Thyroid gland (tissue), 4 donors: ENCODE results near the gene MAP6. TPM values are rescaled to one million over a fixed set of nuclear protein-coding genes. Genes with fewer than 3 reads are reported as not detected.
A peak's percentile ranks its signal among the peaks of the same experiment; 100 is the strongest.

ENCODE experiments used
- DNase-seq, 2 donors: peaks; one replicate each; pipeline ENCODE4 v3.0.0-alpha.2; 2019
- H3K27ac ChIP-seq, 3 donors: fragments of 200-600 bp; sonication (generic); 1 replicate in 2 of 3; 2 replicates in 1 of 3; pipeline ENCODE4 v1.5.1; 2016 to 2019; ENCODE audit warnings: mild to moderate bottlenecking in 1 of 3, moderate library complexity in 1 of 3
- H3K27me3 ChIP-seq: fragments of 200-600 bp; sonication (generic); one replicate; pipeline ENCODE4 v1.5.1; 2019
- H3K36me3 ChIP-seq, 2 donors: fragments of 200-600 bp; sonication (generic); one replicate each; pipeline ENCODE4 v1.5.1; 2016 to 2019
- H3K4me1 ChIP-seq, 2 donors: fragments of 200-600 bp; sonication (generic); one replicate each; pipeline ENCODE4 v1.5.1; 2017 to 2019
- H3K4me3 ChIP-seq, 3 donors: fragments of 200-600 bp; sonication (generic); replicated peaks in 1 of 3; 1 replicate in 2 of 3; 2 replicates in 1 of 3; pipeline ENCODE4 v1.5.1; 2016; ENCODE audit warnings: mild to moderate bottlenecking in 1 of 3
- H3K9me3 ChIP-seq: fragments of 200-600 bp; sonication (generic); one replicate; pipeline ENCODE4 v1.5.1; 2017
- POLR2A ChIP-seq, 2 donors: fragments of 450-650 bp; IDR thresholded peaks; one replicate each; pipeline ENCODE4 v1.6.1; 2017; ENCODE audit warnings: antibody characterized with exemption in 2 of 2, mild to moderate bottlenecking in 2 of 2, moderate library complexity in 1 of 2
- WGBS, 2 donors: methylation state at CpG; one replicate each; pipeline ENCODE4 v1.1.5; 2017; 5-methylcytosine and 5-hydroxymethylcytosine counted together
- intact Hi-C: fragments of 100-400 bp; cut with DNase I; formaldehyde crosslinking; loops from one replicate; pipeline ENCODE4 v1.15.1; 2023
- total RNA-seq, 4 donors: library from RNA; depleted of rRNA; stranded (reverse); fragments of >200 nt; gene quantifications; one replicate each; pipeline ENCODE4 v1.2.3, GENCODE V29; 2016
- TF ChIP-seq, protein P1 (sequence below), 6 experiments: fragments of 200-600 bp in 3 of 6; fragments of 450-650 bp in 3 of 6; sonication (generic) in 3 of 6; IDR thresholded peaks; one replicate each; pipeline ENCODE4 v1.5.1; 2016 to 2019; ENCODE audit warnings: antibody characterized with exemption in 6 of 6, mild to moderate bottlenecking in 2 of 6, inconsistent platforms in 1 of 6, moderate library complexity in 1 of 6

The MAP6 gene
- total RNA-seq, 4 donors from 2014 or later, result 4.8 to 13.8 (median 9.4) TPM

DNA sequence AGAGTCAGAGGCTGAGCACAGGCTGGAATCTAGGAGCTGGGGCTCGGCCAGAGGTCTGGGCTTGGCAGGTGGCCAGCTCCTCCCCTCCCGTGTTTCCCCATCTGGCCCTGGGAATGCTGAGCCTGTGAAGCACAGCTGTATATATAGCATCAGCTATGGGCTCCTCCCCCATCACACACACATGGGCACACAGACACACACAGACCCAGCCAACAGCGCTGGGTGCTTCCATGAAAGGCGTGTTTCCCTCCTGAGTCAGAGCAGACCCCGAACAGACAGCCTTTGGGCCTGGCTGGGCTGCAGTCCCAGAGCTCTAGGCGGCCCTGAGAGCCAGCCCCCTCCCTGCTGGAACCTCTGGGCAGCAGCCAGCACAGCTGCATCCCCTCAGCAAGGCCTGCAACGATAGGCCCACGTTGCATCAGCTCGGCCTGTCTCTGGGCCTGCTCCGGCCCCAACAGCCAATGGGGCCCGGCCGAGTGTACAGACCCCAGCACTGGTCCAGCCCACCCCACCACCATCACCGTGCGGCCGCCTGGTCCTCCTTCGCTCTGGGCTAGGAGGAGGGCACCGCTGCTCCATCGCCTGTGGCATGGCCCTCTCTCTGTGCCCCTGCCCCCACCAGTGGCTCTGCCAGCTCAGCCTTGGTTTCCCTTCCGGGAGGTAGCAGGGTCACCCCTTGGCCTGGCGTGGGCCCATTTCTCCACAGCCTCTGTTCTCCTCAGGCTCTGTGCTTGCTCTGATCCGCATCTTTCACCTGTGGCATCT, 114.4 kb downstream of the MAP6 start:
- Histone ChIP-seq H3K27me3 (no peaks in the 10 kb centered on the region), H3K27ac (peak overlapping the region in 2 of 3 donors; percentile 73 to 84), H3K36me3 (no peaks in the 10 kb centered on the region), H3K4me1 (peaks cover 19 to 38% of the 10 kb centered on the region in 2 donors), H3K9me3 (no peaks in the 10 kb centered on the region), H3K4me3 (no peak overlapping the region)
- 49 to 60% methylated on average over 13 to 16 of the region's 21 CpGs for WGBS, 2 donors
- intact Hi-C loops, result no loop called here
- DNase-seq, result peak; percentile 48 to 52
- TF ChIP-seq POLR2A (IDR thresholded peaks at IDR 0.05), result peak in 1 of 2 donors; percentile 20
- TF ChIP-seq, protein P1, sequence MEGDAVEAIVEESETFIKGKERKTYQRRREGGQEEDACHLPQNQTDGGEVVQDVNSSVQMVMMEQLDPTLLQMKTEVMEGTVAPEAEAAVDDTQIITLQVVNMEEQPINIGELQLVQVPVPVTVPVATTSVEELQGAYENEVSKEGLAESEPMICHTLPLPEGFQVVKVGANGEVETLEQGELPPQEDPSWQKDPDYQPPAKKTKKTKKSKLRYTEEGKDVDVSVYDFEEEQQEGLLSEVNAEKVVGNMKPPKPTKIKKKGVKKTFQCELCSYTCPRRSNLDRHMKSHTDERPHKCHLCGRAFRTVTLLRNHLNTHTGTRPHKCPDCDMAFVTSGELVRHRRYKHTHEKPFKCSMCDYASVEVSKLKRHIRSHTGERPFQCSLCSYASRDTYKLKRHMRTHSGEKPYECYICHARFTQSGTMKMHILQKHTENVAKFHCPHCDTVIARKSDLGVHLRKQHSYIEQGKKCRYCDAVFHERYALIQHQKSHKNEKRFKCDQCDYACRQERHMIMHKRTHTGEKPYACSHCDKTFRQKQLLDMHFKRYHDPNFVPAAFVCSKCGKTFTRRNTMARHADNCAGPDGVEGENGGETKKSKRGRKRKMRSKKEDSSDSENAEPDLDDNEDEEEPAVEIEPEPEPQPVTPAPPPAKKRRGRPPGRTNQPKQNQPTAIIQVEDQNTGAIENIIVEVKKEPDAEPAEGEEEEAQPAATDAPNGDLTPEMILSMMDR (IDR thresholded peaks at IDR 0.05), result no peak

DNA sequence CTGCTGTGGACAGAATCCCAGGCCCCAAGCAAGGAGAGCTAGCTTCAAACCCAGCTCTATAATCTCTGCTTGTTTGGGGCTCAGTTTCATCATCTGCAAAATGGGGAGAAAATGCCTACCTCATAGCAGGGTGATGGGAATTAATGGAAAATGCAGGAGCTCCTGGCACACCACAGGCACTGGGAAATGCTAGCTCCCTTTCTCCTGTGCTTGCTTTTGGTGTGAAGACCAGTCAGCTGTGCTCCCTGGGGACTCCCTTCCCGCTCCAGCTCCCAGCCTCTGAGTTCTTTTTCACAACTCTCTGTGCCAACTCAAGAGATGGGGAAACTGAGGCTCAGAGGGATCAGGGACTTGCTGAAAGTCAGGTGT, 115.0 kb downstream of the MAP6 start:
- Histone ChIP-seq H3K4me1 (peaks cover 15 to 32% of the 10 kb centered on the region in 2 donors), H3K36me3 (no peaks in the 10 kb centered on the region), H3K27me3 (no peaks in the 10 kb centered on the region), H3K27ac (peak overlapping the region in 2 of 3 donors; percentile 73 to 84), H3K9me3 (no peaks in the 10 kb centered on the region), H3K4me3 (no peak overlapping the region)
- DNase-seq, result no peak
- TF ChIP-seq POLR2A (IDR thresholded peaks at IDR 0.05), result no peak
- TF ChIP-seq, protein P1 (IDR thresholded peaks at IDR 0.05), result no peak
- intact Hi-C loops, result no loop called here
- WGBS, 2 donors, result 50 to 67% methylated on average over 1 of the region's 1 CpG

DNA sequence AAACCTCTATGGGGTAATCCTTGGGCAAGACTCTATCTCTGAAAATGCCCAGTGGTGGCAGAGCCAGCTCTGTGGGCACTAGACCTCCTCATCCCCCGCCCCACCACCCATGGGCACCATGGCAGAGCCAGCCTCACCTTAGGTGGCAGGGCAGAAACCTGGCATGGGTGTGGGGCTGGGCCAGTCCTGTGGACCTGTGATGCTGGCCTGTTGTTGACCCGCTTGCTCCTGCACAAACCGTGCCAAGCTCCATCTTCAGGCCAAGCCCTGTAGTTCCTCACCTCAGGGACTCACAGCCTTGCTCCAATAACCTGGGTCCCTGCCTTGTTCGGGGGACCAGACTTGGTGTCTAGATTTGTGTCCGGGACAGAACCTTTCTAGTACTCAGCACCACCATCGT, 115.7 kb downstream of the MAP6 start:
- intact Hi-C loops, result no loop called here
- Histone ChIP-seq H3K27ac (no peak overlapping the region), H3K9me3 (no peaks in the 10 kb centered on the region), H3K36me3 (no peaks in the 10 kb centered on the region), H3K4me3 (no peak overlapping the region), H3K4me1 (peaks cover 8 to 25% of the 10 kb centered on the region in 2 donors), H3K27me3 (no peaks in the 10 kb centered on the region)
- TF ChIP-seq, protein P1 (IDR thresholded peaks at IDR 0.05), result no peak
- no peak for TF ChIP-seq POLR2A (IDR thresholded peaks at IDR 0.05)
- WGBS, 2 donors, result 86 to 93% methylated on average over 3 to 6 of the region's 6 CpGs
- no peak for DNase-seq

DNA sequence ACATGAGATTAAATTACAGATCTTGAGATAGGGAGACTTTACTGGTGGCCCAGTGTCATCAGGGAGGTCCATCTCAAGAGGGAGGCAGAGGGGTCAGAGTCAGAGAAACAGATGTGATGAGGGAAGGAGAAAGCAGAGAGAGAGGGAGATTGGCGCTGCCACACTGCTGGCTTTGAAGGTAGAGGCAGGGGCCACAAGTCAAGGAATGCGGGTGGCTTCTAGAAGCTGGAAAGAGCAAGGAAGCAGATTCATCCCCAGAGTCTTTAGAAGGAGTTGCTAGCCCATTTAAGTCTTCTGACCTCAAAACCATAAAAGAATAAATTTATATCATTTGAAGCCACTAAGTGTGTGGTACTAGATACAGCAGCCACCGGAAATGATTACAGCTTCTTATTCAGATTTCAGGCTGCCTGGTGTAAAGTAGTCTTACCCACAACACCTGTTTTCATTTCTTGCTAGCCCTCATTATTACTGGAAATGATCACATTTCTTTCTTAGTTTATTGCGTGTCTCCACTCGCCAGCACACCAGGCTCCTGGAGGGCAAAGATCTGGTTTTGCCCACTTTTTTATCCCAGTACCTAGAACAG, 119.4 kb downstream of the MAP6 start:
- H3K27me3 ChIP-seq, result no peaks in the 10 kb centered on the region
- no peaks in the 10 kb centered on the region for H3K9me3 ChIP-seq
- no peak for DNase-seq
- H3K27ac ChIP-seq, result no peak overlapping the region
- peaks cover 0 to 11% of the 10 kb centered on the region in 2 donors for H3K4me1 ChIP-seq
- no peak overlapping the region for H3K4me3 ChIP-seq
- no peaks in the 10 kb centered on the region for H3K36me3 ChIP-seq
- intact Hi-C loops, result loop anchor here (5.0 to 10.0 kb wide), 4 partner anchors 33 to 215 kb away; partner anchors contain the start of genes DGAT2 and MAP6
- WGBS, 2 donors, result 95 to 98% methylated on average over 5 of the region's 5 CpGs
- no peak for TF ChIP-seq POLR2A (IDR thresholded peaks at IDR 0.05)
- TF ChIP-seq, protein P1 (IDR thresholded peaks at IDR 0.05), result no peak
